GM18909 (cell line): ENCODE results near the gene RAB40A.
"Not testable (repeated sequence)": the region's sequence is repeated elsewhere in the genome, so short reads cannot be mapped to it uniquely, and the experiment has no call there.

Source experiments
- ATAC-seq: cut with Tn5 transposase; IDR thresholded peaks from one replicate; pipeline ENCODE4 v1.9.1; 2021; ENCODE audit warnings: mild to moderate bottlenecking; ENCODE audit not compliant: unreplicated experiment, poor library complexity

RAB40A gene

DNA sequence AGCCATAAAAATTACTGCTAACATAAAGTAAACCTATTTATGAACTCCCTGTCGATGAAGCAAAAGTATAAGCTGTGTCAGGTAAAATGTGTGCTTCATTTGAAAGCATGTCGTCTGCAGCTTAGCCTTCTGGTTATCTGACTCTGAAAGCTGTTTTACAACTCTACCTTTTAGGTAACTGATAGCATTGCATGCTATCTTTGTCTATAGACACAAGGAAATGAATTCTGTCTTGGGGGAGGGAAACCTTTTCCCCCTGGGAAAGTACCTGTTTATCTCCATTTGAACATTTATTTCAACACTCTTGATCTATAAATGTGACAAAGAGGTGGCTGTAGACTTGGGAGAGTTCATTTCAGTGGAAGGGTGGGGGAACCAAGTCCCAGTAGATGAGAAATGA, 51.4 kb downstream of the RAB40A start:
- ATAC-seq: no peak

DNA sequence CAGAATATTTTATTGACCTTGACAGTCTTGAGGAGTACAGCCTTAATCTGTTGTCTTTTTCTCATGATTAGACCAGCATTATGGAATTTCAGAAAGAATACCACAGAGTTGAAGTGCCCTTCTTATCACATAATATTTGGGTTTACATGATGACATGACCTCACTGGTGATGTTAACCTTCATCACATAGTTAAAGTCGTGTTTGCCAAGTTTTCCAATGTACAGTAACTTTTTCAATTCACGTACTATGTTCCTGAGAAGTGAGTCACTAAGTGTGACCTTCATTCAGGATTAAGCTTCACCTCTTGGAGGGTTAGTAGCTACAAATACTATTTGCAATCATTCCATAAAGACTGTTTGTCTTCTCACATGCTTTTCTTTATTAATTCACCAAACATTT, 52.1 kb downstream of the RAB40A start:
- ATAC-seq: no peak

DNA sequence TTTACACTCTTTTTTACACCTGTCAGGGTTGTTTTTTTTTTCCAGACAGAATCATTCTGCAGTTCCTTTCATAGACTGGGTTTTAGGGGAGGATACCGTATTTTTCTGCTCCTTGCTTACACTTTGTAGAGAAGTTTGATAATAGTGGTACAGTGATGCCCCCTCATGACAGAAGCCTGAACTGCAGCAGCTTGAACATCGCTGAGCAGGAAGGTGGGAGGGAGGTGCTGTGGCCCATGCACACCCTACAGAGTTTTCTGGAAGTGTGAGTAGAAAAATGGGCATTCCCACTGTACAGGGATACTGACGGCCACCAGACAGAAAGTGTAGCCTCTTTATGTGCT, 54.5 kb downstream of the RAB40A start:
- peak; percentile 94 for ATAC-seq

DNA sequence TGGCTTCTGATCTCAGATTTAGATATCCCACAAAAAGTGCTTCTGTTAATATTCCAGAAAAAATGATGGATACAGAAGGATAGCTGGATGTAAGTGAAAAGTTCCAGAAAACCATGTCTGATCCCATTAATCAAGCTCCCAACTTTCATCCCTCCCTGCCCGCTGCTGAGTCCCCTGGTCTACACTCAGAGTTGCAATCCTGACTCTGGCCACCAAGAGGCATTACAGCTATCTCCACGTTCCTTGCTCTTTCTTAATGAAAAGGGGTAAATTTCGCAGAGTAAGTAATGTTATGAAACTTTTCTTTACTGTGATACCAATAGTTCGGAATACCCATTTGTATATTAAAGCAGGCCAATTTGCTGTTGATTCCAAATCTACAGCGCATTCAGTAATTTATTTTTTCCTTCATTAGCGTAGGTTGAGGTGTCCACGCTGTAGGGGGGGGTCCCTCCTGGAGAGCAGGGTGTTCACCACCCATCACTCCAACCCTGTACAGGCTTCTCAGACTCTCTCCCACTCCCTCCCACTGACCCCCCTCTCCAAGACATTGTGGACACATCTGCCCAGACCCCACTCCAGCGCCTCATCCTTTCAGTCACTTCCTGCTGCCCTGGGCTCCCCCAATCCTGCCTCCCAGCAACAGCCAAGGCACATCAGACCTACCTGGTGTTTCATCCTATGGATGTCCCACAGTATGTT, 55.1 kb downstream of the RAB40A start:
- ATAC-seq: peak; percentile 79

DNA sequence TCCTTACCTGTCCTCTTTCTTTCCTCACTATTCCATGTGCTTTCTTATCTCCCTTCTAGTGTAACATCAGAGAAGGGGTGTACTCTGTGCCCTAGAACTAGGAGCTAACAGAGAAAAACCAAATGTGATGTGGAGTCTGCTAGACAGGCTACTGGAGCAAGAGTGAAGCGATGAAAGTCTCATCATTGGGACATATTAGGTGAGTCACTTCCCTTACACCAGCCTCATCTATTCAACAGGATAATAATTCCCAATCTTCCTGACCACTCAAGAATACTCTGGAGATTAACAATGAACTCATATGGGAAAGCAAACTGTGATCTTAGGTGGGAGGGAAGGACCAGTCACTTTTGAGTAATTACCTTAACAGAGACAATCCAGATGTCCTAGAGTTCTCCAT, 58.1 kb downstream of the RAB40A start:
- ATAC-seq: no peak

DNA sequence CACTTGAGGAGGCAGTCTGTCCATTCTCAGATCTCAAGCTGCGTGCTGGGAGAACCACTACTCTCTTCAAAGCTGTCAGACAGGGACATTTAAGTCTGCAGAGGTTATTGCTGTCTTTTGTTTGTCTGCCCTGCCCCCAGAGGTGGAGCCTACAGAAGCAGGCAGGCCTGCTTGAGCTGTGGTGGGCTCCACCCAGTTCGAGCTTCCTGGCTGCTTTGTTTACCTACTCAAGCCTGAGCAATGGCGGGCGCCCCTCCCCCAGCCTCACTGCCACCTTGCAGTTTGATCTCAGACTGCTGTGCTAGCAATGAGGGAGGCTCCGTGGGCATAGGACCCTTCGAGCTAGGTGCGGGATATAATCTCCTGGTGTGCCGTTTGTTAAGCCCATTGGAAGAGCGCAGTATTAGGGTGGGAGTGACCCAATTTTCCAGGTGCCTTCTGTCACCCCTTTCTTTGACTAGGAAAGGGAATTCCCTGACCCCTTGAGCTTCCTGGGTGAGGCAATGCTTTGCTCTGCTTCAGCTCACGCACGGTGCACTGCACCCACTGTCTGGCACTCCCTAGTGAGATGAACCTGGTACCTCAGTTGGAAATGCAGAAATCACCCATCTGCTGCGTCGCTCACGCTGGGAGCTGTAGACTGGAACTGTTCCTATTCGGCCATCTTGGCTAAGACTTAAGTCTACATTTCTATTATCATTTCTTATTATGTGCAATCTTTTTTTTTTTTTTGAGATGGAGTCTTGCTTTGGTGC, 59.1 kb downstream of the RAB40A start:
- not testable (repeated sequence) for ATAC-seq

DNA sequence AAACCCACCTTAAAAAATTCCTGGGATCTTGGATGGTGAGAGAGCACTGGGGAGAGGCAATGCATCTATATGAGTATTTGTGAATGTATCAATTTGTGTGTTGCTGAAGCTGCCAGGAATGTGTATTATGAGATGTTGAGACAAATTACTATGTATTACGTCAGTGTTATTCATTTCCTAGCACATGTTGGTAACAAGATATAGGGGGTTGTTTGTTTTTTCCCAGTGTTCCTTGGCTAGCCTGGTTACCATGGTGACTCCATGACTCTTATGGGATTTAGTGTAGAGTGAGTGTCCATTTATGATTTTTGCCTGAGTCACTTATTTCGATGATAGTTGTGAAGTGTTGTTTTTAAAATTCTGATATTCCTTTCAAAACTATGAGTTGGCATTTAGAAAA, 65.6 kb downstream of the RAB40A start:
- no peak for ATAC-seq
